Measurements from ENCODE around the gene RNF207. TPM values are rescaled to one million over a fixed set of nuclear protein-coding genes. Genes with fewer than 3 reads are reported as not detected.

Gene RNF207
- total and polyA plus RNA-seq, 2 donors (not counting 1 experiment from before 2014, with no cell fraction given), result 2.6 to 17.2 TPM

DNA sequence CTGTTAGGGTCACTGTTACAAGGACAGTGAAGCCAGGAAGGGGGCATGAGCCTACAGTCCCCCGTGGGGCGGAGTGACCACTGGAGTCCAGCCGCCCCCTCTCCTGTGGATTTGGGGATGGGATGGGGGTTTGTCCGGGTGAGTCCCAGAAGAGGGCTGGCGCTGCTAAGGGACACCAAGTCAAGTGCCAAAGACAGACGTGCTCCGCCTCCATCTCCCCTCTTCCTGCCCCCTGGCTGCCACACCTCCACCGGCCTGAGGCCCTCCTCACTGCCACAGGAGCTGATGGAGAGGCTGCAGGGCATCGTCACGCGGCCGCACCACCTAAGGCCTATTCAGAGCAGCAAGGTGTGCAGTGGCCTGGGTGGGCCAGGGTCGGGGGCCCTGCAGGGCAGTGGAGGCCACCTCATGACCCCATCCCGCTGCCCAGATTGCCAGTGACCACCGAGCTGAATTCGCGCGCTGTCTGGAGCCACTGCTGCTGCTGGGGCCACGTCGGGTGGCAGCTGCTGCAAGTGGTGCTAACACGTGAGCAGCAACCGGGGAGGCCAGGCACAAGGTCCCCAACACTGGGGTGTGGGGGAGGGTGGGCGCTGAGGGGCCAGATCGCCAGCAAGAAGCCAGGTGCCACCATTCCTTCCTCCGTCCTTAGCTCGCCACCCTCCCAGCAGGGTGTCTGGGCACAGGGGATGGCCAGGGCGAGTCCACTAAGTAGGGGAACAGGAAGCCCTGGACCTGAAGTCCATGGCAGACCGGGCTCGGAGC, 4.9 kb downstream of the RNF207 start:
- Histone ChIP-seq H3K27ac (ENCODE audit: insufficient read depth, low read length) (no peak overlapping the region), H3K4me2 (ENCODE audit: extremely low read depth, insufficient read depth, low read length) (no peak overlapping the region), H2AFZ (ENCODE audit: low read length) (no peak overlapping the region), H3K9ac (ENCODE audit: insufficient read depth, low read length) (no peak overlapping the region), H3K27me3 (ENCODE audit: control insufficient read depth, insufficient read depth, low read length) (no peaks in the 10 kb centered on the region), H3K4me3 (replicated peaks in 1 of 4; ENCODE audit: control extremely low read depth in 1 of 4, insufficient read depth in 1 of 4, low read depth in 3 of 4, low read length in 4 of 4) (no peak overlapping the region), H3K9me3 (ENCODE audit: control insufficient read depth, insufficient read depth, low read depth, low read length) (no peaks in the 10 kb centered on the region), H3K79me2 (ENCODE audit: control insufficient read depth, insufficient read depth, low read length) (no peaks in the 10 kb centered on the region), H3K36me3 (ENCODE audit: control insufficient read depth, insufficient read depth, low read length) (no peaks in the 10 kb centered on the region), H3K4me1 (ENCODE audit: control insufficient read depth, extremely low read depth, insufficient read depth, low read length) (no peaks in the 10 kb centered on the region), H4K20me1 (ENCODE audit: control insufficient read depth, extremely low read depth, insufficient read depth, low read length) (no peaks in the 10 kb centered on the region)
- no peak for DNase-seq (ENCODE audit: low read depth in 2 of 2)
- no peak for TF ChIP-seq EZH2 (IDR thresholded peaks at IDR 0.05; ENCODE audit: low read length, missing control alignments)
- TF ChIP-seq, protein P1, sequence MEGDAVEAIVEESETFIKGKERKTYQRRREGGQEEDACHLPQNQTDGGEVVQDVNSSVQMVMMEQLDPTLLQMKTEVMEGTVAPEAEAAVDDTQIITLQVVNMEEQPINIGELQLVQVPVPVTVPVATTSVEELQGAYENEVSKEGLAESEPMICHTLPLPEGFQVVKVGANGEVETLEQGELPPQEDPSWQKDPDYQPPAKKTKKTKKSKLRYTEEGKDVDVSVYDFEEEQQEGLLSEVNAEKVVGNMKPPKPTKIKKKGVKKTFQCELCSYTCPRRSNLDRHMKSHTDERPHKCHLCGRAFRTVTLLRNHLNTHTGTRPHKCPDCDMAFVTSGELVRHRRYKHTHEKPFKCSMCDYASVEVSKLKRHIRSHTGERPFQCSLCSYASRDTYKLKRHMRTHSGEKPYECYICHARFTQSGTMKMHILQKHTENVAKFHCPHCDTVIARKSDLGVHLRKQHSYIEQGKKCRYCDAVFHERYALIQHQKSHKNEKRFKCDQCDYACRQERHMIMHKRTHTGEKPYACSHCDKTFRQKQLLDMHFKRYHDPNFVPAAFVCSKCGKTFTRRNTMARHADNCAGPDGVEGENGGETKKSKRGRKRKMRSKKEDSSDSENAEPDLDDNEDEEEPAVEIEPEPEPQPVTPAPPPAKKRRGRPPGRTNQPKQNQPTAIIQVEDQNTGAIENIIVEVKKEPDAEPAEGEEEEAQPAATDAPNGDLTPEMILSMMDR (conservative IDR thresholded peaks at IDR 0.05 in 1 of 2, IDR thresholded peaks at IDR 0.05 in 1 of 2; ENCODE audit: low read depth in 1 of 2, low read length in 2 of 2), result no peak

DNA sequence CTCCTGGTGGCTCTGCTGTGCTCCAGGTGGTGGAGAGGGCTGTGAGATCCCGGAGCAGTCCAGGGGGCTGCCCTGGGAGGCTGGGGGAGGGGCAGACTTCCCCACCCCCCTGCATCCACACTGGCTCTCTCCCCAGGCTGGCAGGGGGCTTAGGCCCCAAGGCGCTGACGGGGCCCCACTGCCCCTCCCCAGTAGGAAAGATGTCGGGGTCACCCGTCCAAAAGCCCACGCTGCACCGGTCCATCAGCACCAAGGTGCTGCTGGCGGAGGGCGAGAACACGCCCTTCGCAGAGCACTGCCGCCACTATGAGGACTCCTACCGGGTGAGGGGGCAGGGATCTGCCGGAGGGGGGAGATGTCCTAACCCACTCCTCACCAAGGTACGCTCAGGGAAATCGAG, 5.8 kb downstream of the RNF207 start:
- Histone ChIP-seq H3K4me3 (replicated peaks in 1 of 4; ENCODE audit: control extremely low read depth in 1 of 4, insufficient read depth in 1 of 4, low read depth in 3 of 4, low read length in 4 of 4) (no peak overlapping the region), H3K4me2 (ENCODE audit: extremely low read depth, insufficient read depth, low read length) (no peak overlapping the region), H3K36me3 (ENCODE audit: control insufficient read depth, insufficient read depth, low read length) (no peaks in the 10 kb centered on the region), H3K4me1 (ENCODE audit: control insufficient read depth, extremely low read depth, insufficient read depth, low read length) (no peaks in the 10 kb centered on the region), H3K9me3 (ENCODE audit: control insufficient read depth, insufficient read depth, low read depth, low read length) (no peaks in the 10 kb centered on the region), H3K9ac (ENCODE audit: insufficient read depth, low read length) (no peak overlapping the region), H4K20me1 (ENCODE audit: control insufficient read depth, extremely low read depth, insufficient read depth, low read length) (no peaks in the 10 kb centered on the region), H2AFZ (ENCODE audit: low read length) (no peak overlapping the region), H3K79me2 (ENCODE audit: control insufficient read depth, insufficient read depth, low read length) (no peaks in the 10 kb centered on the region), H3K27ac (ENCODE audit: insufficient read depth, low read length) (no peak overlapping the region), H3K27me3 (ENCODE audit: control insufficient read depth, insufficient read depth, low read length) (no peaks in the 10 kb centered on the region)
- TF ChIP-seq, protein P1 (conservative IDR thresholded peaks at IDR 0.05 in 1 of 2, IDR thresholded peaks at IDR 0.05 in 1 of 2; ENCODE audit: low read depth in 1 of 2, low read length in 2 of 2), result no peak
- no peak for TF ChIP-seq EZH2 (IDR thresholded peaks at IDR 0.05; ENCODE audit: low read length, missing control alignments)
- no peak for DNase-seq (ENCODE audit: low read depth in 2 of 2)

DNA sequence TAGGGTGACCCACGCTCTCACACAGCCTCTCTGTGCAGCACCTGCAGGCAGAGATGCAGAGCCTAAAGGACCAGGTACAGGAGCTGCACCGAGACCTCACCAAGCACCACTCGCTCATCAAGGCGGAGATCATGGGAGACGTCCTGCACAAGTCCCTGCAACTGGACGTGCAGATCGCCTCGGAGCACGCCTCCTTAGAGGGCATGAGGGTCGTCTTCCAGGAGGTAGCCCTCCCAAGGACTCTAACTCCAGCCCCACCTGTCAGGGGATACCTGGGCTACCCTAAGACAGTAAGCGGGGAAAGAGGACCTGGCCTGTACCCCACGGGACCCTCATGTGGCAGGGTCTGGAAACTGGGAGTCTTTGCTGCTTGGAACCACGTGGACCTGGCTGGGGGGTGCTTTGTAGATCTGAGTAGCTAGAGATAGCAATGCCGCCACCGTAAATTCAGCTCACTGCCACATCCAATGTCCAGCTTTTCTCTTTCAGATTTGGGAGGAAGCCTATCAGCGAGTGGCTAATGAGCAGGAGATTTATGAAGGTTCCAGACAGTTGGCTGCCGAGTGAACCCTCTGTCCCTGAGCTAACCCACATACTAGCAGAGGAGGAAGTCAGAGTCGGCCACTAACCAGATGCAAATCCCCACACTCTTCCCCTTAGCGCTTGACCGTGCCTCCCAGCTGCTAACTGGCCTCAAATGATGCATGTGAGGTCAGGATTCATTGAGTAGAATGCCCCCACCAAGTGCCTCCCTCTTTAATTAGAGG, 6.5 kb downstream of the RNF207 start:
- no peak overlapping the region for H2AFZ ChIP-seq (ENCODE audit: low read length)
- no peak overlapping the region for H3K27ac ChIP-seq (ENCODE audit: insufficient read depth, low read length)
- no peaks in the 10 kb centered on the region for H3K27me3 ChIP-seq (ENCODE audit: control insufficient read depth, insufficient read depth, low read length)
- no peaks in the 10 kb centered on the region for H3K79me2 ChIP-seq (ENCODE audit: control insufficient read depth, insufficient read depth, low read length)
- no peak overlapping the region for H3K4me2 ChIP-seq (ENCODE audit: extremely low read depth, insufficient read depth, low read length)
- H3K9me3 ChIP-seq (ENCODE audit: control insufficient read depth, insufficient read depth, low read depth, low read length), result no peaks in the 10 kb centered on the region
- no peaks in the 10 kb centered on the region for H3K36me3 ChIP-seq (ENCODE audit: control insufficient read depth, insufficient read depth, low read length)
- H3K4me3 ChIP-seq (replicated peaks in 1 of 4; ENCODE audit: control extremely low read depth in 1 of 4, insufficient read depth in 1 of 4, low read depth in 3 of 4, low read length in 4 of 4), result no peak overlapping the region
- no peaks in the 10 kb centered on the region for H4K20me1 ChIP-seq (ENCODE audit: control insufficient read depth, extremely low read depth, insufficient read depth, low read length)
- H3K4me1 ChIP-seq (ENCODE audit: control insufficient read depth, extremely low read depth, insufficient read depth, low read length), result no peaks in the 10 kb centered on the region
- no peak for TF ChIP-seq EZH2 (IDR thresholded peaks at IDR 0.05; ENCODE audit: low read length, missing control alignments)
- TF ChIP-seq, protein P1 (conservative IDR thresholded peaks at IDR 0.05 in 1 of 2, IDR thresholded peaks at IDR 0.05 in 1 of 2; ENCODE audit: low read depth in 1 of 2, low read length in 2 of 2), result no peak
- no peak overlapping the region for H3K9ac ChIP-seq (ENCODE audit: insufficient read depth, low read length)
- no peak for DNase-seq (ENCODE audit: low read depth in 2 of 2)
